ENCODE measurements around the gene MPHOSPH6.
"Not testable (repeated sequence)": the region's sequence is repeated elsewhere in the genome, so short reads cannot be mapped to it uniquely, and the experiment has no call there.

The MPHOSPH6 gene

DNA sequence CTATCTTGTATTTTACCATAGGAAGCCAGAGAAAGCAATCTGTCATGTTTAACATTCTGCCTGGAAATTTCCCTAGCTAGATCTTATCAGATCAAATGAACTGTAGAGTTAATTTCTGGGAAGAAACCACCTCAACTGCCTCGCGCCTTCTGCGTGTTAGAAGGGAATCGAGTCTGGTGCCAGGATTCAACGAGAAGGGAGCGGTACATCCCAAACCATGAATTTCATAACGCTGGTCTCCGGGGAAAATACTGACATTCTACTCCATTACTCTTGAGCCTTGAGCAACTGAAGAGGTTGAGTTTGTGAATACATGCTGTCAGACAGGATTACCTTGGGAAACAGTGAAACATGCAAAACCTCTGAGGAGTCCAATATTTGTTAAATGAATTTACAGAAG, 35.2 kb downstream of the MPHOSPH6 start:
- no peak for DNase-seq (ENCODE audit: insufficient read length, low spot score)
- no peak for FAIRE-seq
- TF ChIP-seq POU2F2 (IDR thresholded peaks at IDR 0.05; ENCODE audit: low read depth, low read length): no peak
- TF ChIP-seq TAF1 (IDR thresholded peaks at IDR 0.05; ENCODE audit: low read depth, low read length): no peak
- TF ChIP-seq PAX5 (IDR thresholded peaks at IDR 0.05; ENCODE audit: insufficient read depth, low read length, severe bottlenecking): no peak
- TF ChIP-seq SPI1 (IDR thresholded peaks at IDR 0.05; ENCODE audit: low read depth, low read length): no peak
- TF ChIP-seq POLR2AphosphoS5 (IDR thresholded peaks at IDR 0.05; ENCODE audit: low read depth, low read length): no peak
- TF ChIP-seq POLR2A (IDR thresholded peaks at IDR 0.05; ENCODE audit: low read depth, low read length): no peak

- no peak for FAIRE-seq
- no peak for DNase-seq (ENCODE audit: insufficient read length, low spot score)
- TF ChIP-seq POU2F2 (IDR thresholded peaks at IDR 0.05; ENCODE audit: low read depth, low read length) (no peak), POLR2A (IDR thresholded peaks at IDR 0.05; ENCODE audit: low read depth, low read length) (no peak), POLR2AphosphoS5 (IDR thresholded peaks at IDR 0.05; ENCODE audit: low read depth, low read length) (no peak), SPI1 (IDR thresholded peaks at IDR 0.05; ENCODE audit: low read depth, low read length) (no peak), PAX5 (IDR thresholded peaks at IDR 0.05; ENCODE audit: insufficient read depth, low read length, severe bottlenecking) (no peak), TAF1 (IDR thresholded peaks at IDR 0.05; ENCODE audit: low read depth, low read length) (no peak)
Observed at GRCh38 chr16:82133798-82134197, 36.2 kb downstream of the MPHOSPH6 start.

DNA sequence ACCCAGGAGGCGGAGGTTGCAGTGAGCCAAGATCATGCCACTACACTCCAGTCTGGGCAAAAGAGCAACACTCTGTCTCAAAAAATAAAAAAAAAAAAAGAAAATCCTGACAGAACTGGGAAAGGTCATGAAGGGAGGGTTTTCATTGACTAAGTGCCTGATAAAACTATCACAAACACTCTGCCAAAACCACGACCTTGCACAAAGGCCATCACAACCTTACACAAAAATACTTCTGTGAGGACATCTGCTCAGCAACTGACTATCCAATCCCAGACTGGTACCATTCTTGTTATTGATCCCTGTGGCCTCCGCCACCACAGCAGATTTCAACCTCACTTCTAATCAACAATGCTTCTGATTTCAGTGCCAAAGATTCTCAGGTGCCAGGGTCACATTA, 40.1 kb downstream of the MPHOSPH6 start:
- no peak for FAIRE-seq
- TF ChIP-seq POLR2A (IDR thresholded peaks at IDR 0.05; ENCODE audit: low read depth, low read length) (no peak), POLR2AphosphoS5 (IDR thresholded peaks at IDR 0.05; ENCODE audit: low read depth, low read length) (no peak), TAF1 (IDR thresholded peaks at IDR 0.05; ENCODE audit: low read depth, low read length) (no peak), POU2F2 (IDR thresholded peaks at IDR 0.05; ENCODE audit: low read depth, low read length) (no peak), PAX5 (IDR thresholded peaks at IDR 0.05; ENCODE audit: insufficient read depth, low read length, severe bottlenecking) (no peak), SPI1 (IDR thresholded peaks at IDR 0.05; ENCODE audit: low read depth, low read length) (no peak)
- no peak for DNase-seq (ENCODE audit: insufficient read length, low spot score)

- DNase-seq (ENCODE audit: insufficient read length, low spot score) (no peak), FAIRE-seq (no peak)
- TF ChIP-seq PAX5 (IDR thresholded peaks at IDR 0.05; ENCODE audit: insufficient read depth, low read length, severe bottlenecking): no peak
- no peak for TF ChIP-seq SPI1 (IDR thresholded peaks at IDR 0.05; ENCODE audit: low read depth, low read length)
- no peak for TF ChIP-seq POLR2AphosphoS5 (IDR thresholded peaks at IDR 0.05; ENCODE audit: low read depth, low read length)
- no peak for TF ChIP-seq POU2F2 (IDR thresholded peaks at IDR 0.05; ENCODE audit: low read depth, low read length)
- no peak for TF ChIP-seq TAF1 (IDR thresholded peaks at IDR 0.05; ENCODE audit: low read depth, low read length)
Observed at GRCh38 chr16:82124651-82125050, 45.4 kb downstream of the MPHOSPH6 start.

GRCh38 chr16:82119405-82119804, 50.6 kb downstream of the MPHOSPH6 start:
- FAIRE-seq (no peak), DNase-seq (ENCODE audit: insufficient read length, low spot score) (no peak)
- TF ChIP-seq SPI1 (IDR thresholded peaks at IDR 0.05; ENCODE audit: low read depth, low read length): no peak
- no peak for TF ChIP-seq POU2F2 (IDR thresholded peaks at IDR 0.05; ENCODE audit: low read depth, low read length)
- TF ChIP-seq PAX5 (IDR thresholded peaks at IDR 0.05; ENCODE audit: insufficient read depth, low read length, severe bottlenecking): no peak
- no peak for TF ChIP-seq TAF1 (IDR thresholded peaks at IDR 0.05; ENCODE audit: low read depth, low read length)
- no peak for TF ChIP-seq POLR2A (IDR thresholded peaks at IDR 0.05; ENCODE audit: low read depth, low read length)
- TF ChIP-seq POLR2AphosphoS5 (IDR thresholded peaks at IDR 0.05; ENCODE audit: low read depth, low read length): no peak

GRCh38 chr16:82118749-82119148, 51.3 kb downstream of the MPHOSPH6 start:
- no peak for TF ChIP-seq SPI1 (IDR thresholded peaks at IDR 0.05; ENCODE audit: low read depth, low read length)
- TF ChIP-seq POLR2AphosphoS5 (IDR thresholded peaks at IDR 0.05; ENCODE audit: low read depth, low read length): no peak
- no peak for TF ChIP-seq POU2F2 (IDR thresholded peaks at IDR 0.05; ENCODE audit: low read depth, low read length)
- no peak for TF ChIP-seq TAF1 (IDR thresholded peaks at IDR 0.05; ENCODE audit: low read depth, low read length)
- no peak for TF ChIP-seq PAX5 (IDR thresholded peaks at IDR 0.05; ENCODE audit: insufficient read depth, low read length, severe bottlenecking)
- no peak for TF ChIP-seq POLR2A (IDR thresholded peaks at IDR 0.05; ENCODE audit: low read depth, low read length)
- FAIRE-seq: no peak
- DNase-seq (ENCODE audit: insufficient read length, low spot score): no peak

DNA sequence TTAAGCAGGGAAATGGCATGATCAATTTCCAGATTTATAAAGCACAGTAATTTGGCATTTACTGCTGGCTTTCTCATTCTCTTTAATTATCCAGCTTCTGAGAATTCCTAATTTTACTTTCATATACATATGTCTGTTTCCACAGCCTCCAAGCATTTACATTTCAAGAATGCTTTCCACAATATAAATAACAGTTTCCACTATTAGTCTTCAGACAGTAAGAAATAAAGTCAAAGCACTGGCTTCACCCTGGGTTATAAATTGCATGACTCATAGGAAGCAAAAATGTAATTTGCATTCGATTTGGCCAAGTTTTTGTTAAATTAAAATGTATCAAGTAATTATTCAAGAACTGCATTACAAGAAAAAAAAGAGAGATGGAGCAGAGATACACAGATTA, 53.5 kb downstream of the MPHOSPH6 start:
- FAIRE-seq (no peak), DNase-seq (ENCODE audit: insufficient read length, low spot score) (no peak)
- TF ChIP-seq POU2F2 (IDR thresholded peaks at IDR 0.05; ENCODE audit: low read depth, low read length) (no peak), POLR2AphosphoS5 (IDR thresholded peaks at IDR 0.05; ENCODE audit: low read depth, low read length) (no peak)

DNA sequence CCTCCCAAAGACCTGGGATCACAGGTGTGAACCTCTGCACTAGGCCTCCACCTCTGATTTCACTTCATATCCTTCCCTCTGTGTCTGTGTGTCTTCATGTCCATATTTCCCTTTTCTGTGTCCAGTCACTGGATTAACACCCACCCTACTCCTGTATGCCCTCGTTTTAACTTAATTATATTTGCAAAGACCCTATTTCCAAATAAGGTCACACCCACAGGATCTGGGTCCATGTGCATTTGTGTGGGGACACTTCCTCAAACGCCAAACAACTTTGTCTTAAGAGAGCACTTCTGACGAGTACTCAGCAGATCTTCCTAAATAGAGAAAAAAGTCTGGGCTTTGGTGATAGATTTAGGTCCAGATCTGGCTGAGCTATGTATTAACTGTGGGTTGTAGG, 56.3 kb downstream of the MPHOSPH6 start:
- FAIRE-seq: no peak
- no peak for DNase-seq (ENCODE audit: insufficient read length, low spot score)
- TF ChIP-seq POLR2AphosphoS5 (IDR thresholded peaks at IDR 0.05; ENCODE audit: low read depth, low read length): no peak
- no peak for TF ChIP-seq POLR2A (IDR thresholded peaks at IDR 0.05; ENCODE audit: low read depth, low read length)
- TF ChIP-seq SPI1 (IDR thresholded peaks at IDR 0.05; ENCODE audit: low read depth, low read length): no peak
- TF ChIP-seq POU2F2 (IDR thresholded peaks at IDR 0.05; ENCODE audit: low read depth, low read length): no peak
- TF ChIP-seq TAF1 (IDR thresholded peaks at IDR 0.05; ENCODE audit: low read depth, low read length): no peak
- TF ChIP-seq PAX5 (IDR thresholded peaks at IDR 0.05; ENCODE audit: insufficient read depth, low read length, severe bottlenecking): no peak

DNA sequence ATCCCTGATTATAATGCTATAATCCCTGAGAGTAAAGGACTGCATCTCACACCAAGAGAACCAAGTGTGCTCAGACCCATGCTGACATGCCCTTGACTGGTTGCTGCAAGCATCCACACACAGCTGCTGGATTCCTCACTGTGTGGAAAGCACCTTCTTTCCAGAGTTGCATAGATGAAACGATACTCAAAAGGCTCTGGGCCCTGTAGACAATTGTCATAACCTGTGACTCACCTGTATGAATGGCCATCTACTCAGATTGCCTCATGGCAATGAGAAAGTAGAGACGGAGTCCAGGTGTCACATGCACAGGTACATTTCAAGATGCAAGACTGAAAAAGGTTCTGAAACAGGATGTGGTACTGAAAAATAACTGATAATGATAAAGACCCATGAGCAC, 58.1 kb downstream of the MPHOSPH6 start:
- no peak for FAIRE-seq
- no peak for TF ChIP-seq SPI1 (IDR thresholded peaks at IDR 0.05; ENCODE audit: low read depth, low read length)
- DNase-seq (ENCODE audit: insufficient read length, low spot score): no peak

DNA sequence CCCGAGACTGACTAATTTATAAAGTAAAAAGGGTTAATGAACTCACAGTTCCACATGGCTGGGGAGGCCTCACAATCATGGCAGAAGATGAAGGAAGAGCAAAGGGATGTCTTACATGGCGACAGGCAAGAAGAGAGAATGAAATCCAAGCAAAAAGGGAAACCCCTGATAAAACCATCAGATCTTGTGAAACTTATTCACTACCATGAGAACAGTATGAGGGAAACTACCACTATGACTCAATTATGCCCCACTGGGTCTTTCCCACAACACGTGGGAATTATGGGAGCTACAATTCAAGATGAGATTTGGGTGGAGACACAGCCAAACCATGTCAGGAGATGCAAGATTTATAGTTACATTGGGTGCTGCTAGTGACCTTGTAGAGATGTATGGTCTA, 60.8 kb downstream of the MPHOSPH6 start:
- FAIRE-seq; DNase-seq (ENCODE audit: insufficient read length, low spot score): not testable (repeated sequence)

- DNase-seq (ENCODE audit: insufficient read length, low spot score) (no peak), FAIRE-seq (no peak)
- TF ChIP-seq TAF1 (IDR thresholded peaks at IDR 0.05; ENCODE audit: low read depth, low read length) (no peak), POLR2AphosphoS5 (IDR thresholded peaks at IDR 0.05; ENCODE audit: low read depth, low read length) (no peak), SPI1 (IDR thresholded peaks at IDR 0.05; ENCODE audit: low read depth, low read length) (no peak), POU2F2 (IDR thresholded peaks at IDR 0.05; ENCODE audit: low read depth, low read length) (no peak), POLR2A (IDR thresholded peaks at IDR 0.05; ENCODE audit: low read depth, low read length) (no peak), PAX5 (IDR thresholded peaks at IDR 0.05; ENCODE audit: insufficient read depth, low read length, severe bottlenecking) (no peak)
Observed at GRCh38 chr16:82108774-82109173, 61.2 kb downstream of the MPHOSPH6 start.
